ENCODE results near the gene GDNF.
A peak's percentile ranks its signal among the peaks of the same experiment; 100 is the strongest.

The GDNF gene

DNA sequence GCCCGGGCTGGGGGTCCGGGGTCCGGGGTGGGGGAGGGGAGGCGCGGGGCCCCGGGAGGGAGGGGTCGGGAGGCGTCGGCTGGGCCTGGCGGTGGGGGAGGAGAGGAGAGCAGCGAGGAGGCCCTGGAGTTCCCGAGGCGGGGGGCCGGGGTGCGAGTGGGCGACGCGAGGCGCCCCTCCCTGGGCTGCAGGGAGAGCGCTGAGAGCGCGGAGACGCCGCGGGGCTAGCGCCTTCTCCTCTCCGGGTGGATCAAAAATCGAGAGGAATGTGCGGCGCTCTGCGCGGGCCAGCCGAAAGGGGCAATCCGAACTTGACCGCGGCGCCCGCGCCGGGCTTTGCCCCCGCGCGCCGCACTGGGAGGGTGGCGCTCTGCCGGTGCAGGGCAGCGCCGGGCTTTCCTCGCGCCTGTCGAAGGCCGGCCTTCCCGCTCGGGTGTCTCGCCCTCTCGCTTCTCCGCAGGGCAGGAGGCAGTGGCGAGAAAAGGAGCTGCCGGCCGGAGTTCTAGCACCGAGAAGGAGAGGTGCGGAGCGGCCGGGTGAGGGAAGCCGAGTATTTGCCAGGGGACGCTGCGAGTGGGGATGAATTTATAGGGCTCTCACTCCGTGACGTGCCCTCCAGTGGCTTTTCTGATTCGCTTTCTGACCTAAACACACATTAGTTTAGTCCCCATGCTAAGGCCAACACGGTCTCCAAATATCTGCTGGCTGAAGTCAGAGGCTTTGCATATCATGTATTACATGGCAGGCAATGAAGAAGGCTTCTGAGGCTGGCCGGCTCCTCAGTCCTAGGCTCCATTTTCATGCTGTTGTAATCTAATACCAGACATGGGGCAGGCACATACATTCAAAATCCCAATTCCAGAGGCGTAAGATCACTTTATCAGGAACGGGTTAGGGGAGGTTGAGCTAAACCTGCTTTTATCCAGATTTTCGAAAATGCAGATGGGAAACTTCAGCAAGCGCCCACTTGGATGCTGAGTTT lies 503 bp upstream of the GDNF start (continued):
- TF ChIP-seq CTCF (tag by site-specific recombination; IDR thresholded peaks at IDR 0.05), result peak; percentile 99
- no peak for TF ChIP-seq ZNF16 (tag by site-specific recombination; IDR thresholded peaks at IDR 0.05; ENCODE audit: low read depth)
- TF ChIP-seq ZNF548 (tag by site-specific recombination; IDR thresholded peaks at IDR 0.05), result no peak
- peak; percentile 74 for TF ChIP-seq ZSCAN30 (tag by site-specific recombination; IDR thresholded peaks at IDR 0.05)
- TF ChIP-seq, protein P1, sequence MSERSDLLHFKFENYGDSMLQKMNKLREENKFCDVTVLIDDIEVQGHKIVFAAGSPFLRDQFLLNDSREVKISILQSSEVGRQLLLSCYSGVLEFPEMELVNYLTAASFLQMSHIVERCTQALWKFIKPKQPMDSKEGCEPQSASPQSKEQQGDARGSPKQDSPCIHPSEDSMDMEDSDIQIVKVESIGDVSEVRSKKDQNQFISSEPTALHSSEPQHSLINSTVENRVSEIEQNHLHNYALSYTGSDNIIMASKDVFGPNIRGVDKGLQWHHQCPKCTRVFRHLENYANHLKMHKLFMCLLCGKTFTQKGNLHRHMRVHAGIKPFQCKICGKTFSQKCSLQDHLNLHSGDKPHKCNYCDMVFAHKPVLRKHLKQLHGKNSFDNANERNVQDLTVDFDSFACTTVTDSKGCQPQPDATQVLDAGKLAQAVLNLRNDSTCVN (tag by site-specific recombination; optimal IDR thresholded peaks at IDR 0.05), result peak; percentile 97
- TF ChIP-seq ZSCAN5A (tag by site-specific recombination; IDR thresholded peaks at IDR 0.05), result peak; percentile 76; the same call in 1 of the 2 replicates
- no peak for TF ChIP-seq ZNF23 (tag by site-specific recombination; IDR thresholded peaks at IDR 0.05; ENCODE audit: borderline replicate concordance)
- TF ChIP-seq ZNF561 (tag by site-specific recombination; IDR thresholded peaks at IDR 0.05; ENCODE audit: borderline replicate concordance), result peak; percentile 91; the same call in 1 of the 2 replicates
- TF ChIP-seq ZNF184 (tag by site-specific recombination; IDR thresholded peaks at IDR 0.05), result no peak
- TF ChIP-seq IKZF3 (tag by site-specific recombination; IDR thresholded peaks at IDR 0.05), result peak; percentile 12; the same call in 1 of the 2 replicates
- TF ChIP-seq ZNF18 (tag by site-specific recombination; IDR thresholded peaks at IDR 0.05), result 0 out of 2 replicates have a peak, but pooled peaks have one; percentile 19
- TF ChIP-seq ZNF140 (tag by site-specific recombination; IDR thresholded peaks at IDR 0.05), result no peak
- TF ChIP-seq ZNF596 (tag by site-specific recombination; IDR thresholded peaks at IDR 0.05), result 0 out of 2 replicates have a peak, but pooled peaks have one; percentile 13
- no peak for TF ChIP-seq ZBTB44 (tag by site-specific recombination; IDR thresholded peaks at IDR 0.05)
- TF ChIP-seq ZNF843 (tag by site-specific recombination; IDR thresholded peaks at IDR 0.05), result peak; percentile 53
- TF ChIP-seq ZNF600 (tag by site-specific recombination; IDR thresholded peaks at IDR 0.05), result peak; percentile 89
- TF ChIP-seq, protein P2, sequence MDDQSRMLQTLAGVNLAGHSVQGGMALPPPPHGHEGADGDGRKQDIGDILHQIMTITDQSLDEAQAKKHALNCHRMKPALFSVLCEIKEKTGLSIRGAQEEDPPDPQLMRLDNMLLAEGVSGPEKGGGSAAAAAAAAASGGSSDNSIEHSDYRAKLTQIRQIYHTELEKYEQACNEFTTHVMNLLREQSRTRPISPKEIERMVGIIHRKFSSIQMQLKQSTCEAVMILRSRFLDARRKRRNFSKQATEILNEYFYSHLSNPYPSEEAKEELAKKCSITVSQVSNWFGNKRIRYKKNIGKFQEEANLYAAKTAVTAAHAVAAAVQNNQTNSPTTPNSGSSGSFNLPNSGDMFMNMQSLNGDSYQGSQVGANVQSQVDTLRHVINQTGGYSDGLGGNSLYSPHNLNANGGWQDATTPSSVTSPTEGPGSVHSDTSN (CRISPR knock-in tag; IDR thresholded peaks at IDR 0.05), result no peak
- no peak for TF ChIP-seq ZNF169 (tag by site-specific recombination; IDR thresholded peaks at IDR 0.05)
- TF ChIP-seq MZF1 (tag by site-specific recombination; IDR thresholded peaks at IDR 0.05; ENCODE audit: borderline replicate concordance), result peak; percentile 97
- peak; percentile 77 for TF ChIP-seq ZNF394 (tag by site-specific recombination; IDR thresholded peaks at IDR 0.05; ENCODE audit: borderline replicate concordance)
- no peak for TF ChIP-seq ZNF664 (tag by site-specific recombination; IDR thresholded peaks at IDR 0.05)
- no peak; the same call in 1 of the 2 replicates for TF ChIP-seq ZNF280D (tag by site-specific recombination; IDR thresholded peaks at IDR 0.05)
- TF ChIP-seq EGR2 (tag by site-specific recombination; IDR thresholded peaks at IDR 0.05; ENCODE audit: low read depth), result 0 out of 2 replicates have a peak, but pooled peaks have one; percentile 32
- no peak for TF ChIP-seq ZNF701 (tag by site-specific recombination; IDR thresholded peaks at IDR 0.05)
- no peak for TF ChIP-seq ZNF174 (tag by site-specific recombination; IDR thresholded peaks at IDR 0.05)
- no peak for TF ChIP-seq HOXD13 (CRISPR knock-in tag; IDR thresholded peaks at IDR 0.05; ENCODE audit: borderline replicate concordance)

Measured in HEK293 (cell line).